ENCODE results near the gene SHOX.

SHOX gene

GRCh38 chrX:666762-667720 is 36.5 kb downstream of the SHOX start:
- DNase-seq (ENCODE audit: low read depth in 2 of 2): peak in 1 of 2 experiments; percentile 13

- no peak for DNase-seq (ENCODE audit: low read depth in 2 of 2)
Observed at GRCh38 chrX:670645-671044, 40.1 kb downstream of the SHOX start.

GRCh38 chrX:672931-673330 is 42.3 kb downstream of the SHOX start:
- no peak for DNase-seq (ENCODE audit: low read depth in 2 of 2)

- DNase-seq (ENCODE audit: low read depth in 2 of 2): no peak
Observed at GRCh38 chrX:675279-675954, 44.8 kb downstream of the SHOX start.

- no peak for DNase-seq (ENCODE audit: low read depth in 2 of 2)
Observed at GRCh38 chrX:675955-676295, 45.3 kb downstream of the SHOX start.

- DNase-seq (ENCODE audit: low read depth in 2 of 2): no peak
Observed at GRCh38 chrX:677376-677775, 46.8 kb downstream of the SHOX start.

GRCh38 chrX:679291-679979 is 48.8 kb downstream of the SHOX start:
- DNase-seq (ENCODE audit: low read depth in 2 of 2): no peak

- DNase-seq (ENCODE audit: low read depth in 2 of 2): no peak
Observed at GRCh38 chrX:680062-680461, 49.5 kb downstream of the SHOX start.

- no peak for DNase-seq (ENCODE audit: low read depth in 2 of 2)
Observed at GRCh38 chrX:681989-682388, 51.4 kb downstream of the SHOX start.

GRCh38 chrX:682892-683291 is 52.3 kb downstream of the SHOX start:
- DNase-seq (ENCODE audit: low read depth in 2 of 2): no peak

GRCh38 chrX:683576-683975 is 53.0 kb downstream of the SHOX start:
- DNase-seq (ENCODE audit: low read depth in 2 of 2): no peak

GRCh38 chrX:685120-686032 is 54.8 kb downstream of the SHOX start:
- DNase-seq (ENCODE audit: low read depth in 2 of 2): no peak

- DNase-seq (ENCODE audit: low read depth in 2 of 2): no peak
Observed at GRCh38 chrX:689983-690382, 59.4 kb downstream of the SHOX start.

GRCh38 chrX:694800-695199 is 64.2 kb downstream of the SHOX start:
- DNase-seq (ENCODE audit: low read depth in 2 of 2): no peak

GRCh38 chrX:698206-698605 is 67.6 kb downstream of the SHOX start:
- DNase-seq (ENCODE audit: low read depth in 2 of 2): peak; percentile 57 to 63

GRCh38 chrX:700936-701335 is 70.3 kb downstream of the SHOX start:
- DNase-seq (ENCODE audit: low read depth in 2 of 2): no peak

GRCh38 chrX:701673-702072 is 71.1 kb downstream of the SHOX start:
- DNase-seq (ENCODE audit: low read depth in 2 of 2): no peak

- DNase-seq (ENCODE audit: low read depth in 2 of 2): no peak
Observed at GRCh38 chrX:703466-703865, 72.9 kb downstream of the SHOX start.

GRCh38 chrX:703866-704265 is 73.3 kb downstream of the SHOX start:
- DNase-seq (ENCODE audit: low read depth in 2 of 2): peak; percentile 66 to 67
